GM23338 (cell line): ENCODE measurements around the gene PACSIN1.

Experiments
- CREB1 ChIP-seq: fragments of 250-450 bp; sonication (Bioruptor Pico); IDR thresholded peaks from 2 replicates; pipeline ENCODE4 v1.5.0; 2020; ENCODE audit warnings: low read depth, mild to moderate bottlenecking, moderate library complexity
- CTCF ChIP-seq, 2 experiments: fragments of 200-600 bp in 1 of 2; sonication (generic) in 1 of 2; conservative IDR thresholded peaks; 2 replicates each; pipeline versions ENCODE4 v1.5.1 to v1.6.1; 2016 to 2017; ENCODE audit warnings: antibody characterized with exemption in 2 of 2, low read depth in 2 of 2, mild to moderate bottlenecking in 2 of 2, moderate library complexity in 1 of 2
- EZH2 ChIP-seq: fragments of 200-600 bp; sonication (generic); IDR thresholded peaks from one replicate; pipeline ENCODE4 v1.8.0; 2017; ENCODE audit warnings: antibody characterized with exemption, mild to moderate bottlenecking, low read depth; ENCODE audit not compliant: unreplicated experiment
- EZH2phosphoT487 ChIP-seq: fragments of 200-600 bp; sonication (generic); IDR thresholded peaks from one replicate; pipeline ENCODE4 v1.8.1; 2018; ENCODE audit warnings: antibody characterized with exemption; ENCODE audit not compliant: unreplicated experiment
- JUNB ChIP-seq: IDR thresholded peaks from one replicate; pipeline ENCODE4 v1.6.1; 2016; ENCODE audit warnings: antibody characterized with exemption; ENCODE audit not compliant: unreplicated experiment
- POLR2AphosphoS5 ChIP-seq: IDR thresholded peaks from 2 replicates; pipeline ENCODE4 v1.6.1; 2016; ENCODE audit warnings: antibody characterized with exemption, low read depth
- REST ChIP-seq: IDR thresholded peaks from one replicate; pipeline ENCODE4 v1.6.1; 2018; ENCODE audit warnings: antibody characterized with exemption; ENCODE audit not compliant: unreplicated experiment

DNA sequence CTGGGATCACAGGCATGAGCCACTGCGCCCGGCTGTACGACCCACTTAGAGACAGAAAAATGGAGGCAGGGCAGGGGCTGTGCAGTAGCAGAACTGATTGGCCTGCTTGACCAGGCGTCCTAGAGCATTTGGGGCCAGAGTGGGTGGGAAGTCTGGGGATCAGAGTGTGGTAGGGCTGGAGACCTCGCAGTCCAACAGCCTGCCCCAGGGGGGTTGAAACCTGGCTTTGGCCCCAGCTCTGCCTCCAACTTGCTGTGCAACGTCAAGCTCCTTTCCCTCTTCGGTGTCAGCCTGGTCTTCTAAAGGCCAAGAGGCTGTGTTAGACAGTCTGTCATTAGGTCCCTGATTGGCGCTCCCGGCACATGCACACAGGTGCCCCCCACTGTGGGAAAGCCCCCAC, 105.5 kb downstream of the PACSIN1 start:
- no peak for TF ChIP-seq CTCF (conservative IDR thresholded peaks at IDR 0.05; ENCODE audit: low read depth in 2 of 2)
- TF ChIP-seq REST = no peak
- TF ChIP-seq EZH2 = no peak
- no peak for TF ChIP-seq POLR2AphosphoS5
- no peak for TF ChIP-seq JUNB
- TF ChIP-seq EZH2phosphoT487 = no peak
- no peak for TF ChIP-seq CREB1 (CRISPR knock-in tag)
